Body of pancreas (tissue), 4 donors: Measurements from ENCODE around the gene TRPM3. TPM values are rescaled to one million over a fixed set of nuclear protein-coding genes. Genes with fewer than 3 reads are reported as not detected.

Source experiments
- ATAC-seq: fragments of 150-250 bp; one replicate; pipeline ENCODE4 v1.9.1; 2016
- DNase-seq, 4 donors: peaks; one replicate each; pipeline ENCODE4 v3.0.0-alpha.2; 2019
- H3K27ac ChIP-seq, 4 donors: fragments of 200-600 bp; sonication (generic); 1 replicate in 3 of 4; 2 replicates in 1 of 4; pipeline versions ENCODE4 v1.5.1 to v1.6.1; 2016 to 2019; ENCODE audit warnings: mild to moderate bottlenecking in 1 of 4, mixed read lengths in 1 of 4, moderate library complexity in 1 of 4
- H3K27me3 ChIP-seq, 2 donors: fragments of 200-600 bp; sonication (generic); one replicate each; pipeline ENCODE4 v1.6.0; 2016; ENCODE audit warnings: mild to moderate bottlenecking in 1 of 2
- H3K36me3 ChIP-seq, 2 donors: fragments of 200-600 bp; sonication (generic); replicated peaks in 1 of 2; 2 replicates each; pipeline ENCODE4 v1.5.1; 2016; ENCODE audit warnings: low read depth in 2 of 2; ENCODE audit not compliant: insufficient read depth in 1 of 2
- H3K4me1 ChIP-seq: fragments of 200-600 bp; sonication (generic); one replicate; pipeline ENCODE4 v1.6.0; 2016
- H3K4me3 ChIP-seq, 2 donors: fragments of 200-600 bp; sonication (generic); 1 replicate in 1 of 2; 2 replicates in 1 of 2; pipeline ENCODE4 v1.5.1; 2016 to 2019
- H3K9me3 ChIP-seq, 3 donors: fragments of 200-600 bp; sonication (generic); 1 replicate in 2 of 3; 2 replicates in 1 of 3; pipeline ENCODE4 v1.5.1; 2016
- CTCF ChIP-seq, 7 experiments: fragments of 450-650 bp in 4 of 7; fragments of 200-600 bp in 3 of 7; sonication (generic) in 3 of 7; IDR thresholded peaks; one replicate each; pipeline ENCODE4 v1.5.1; 2016 to 2019; ENCODE audit warnings: antibody characterized with exemption in 7 of 7
- POLR2A ChIP-seq, 3 donors: fragments of 450-650 bp; IDR thresholded peaks; one replicate each; pipeline ENCODE4 v1.6.1; 2016; ENCODE audit warnings: antibody characterized with exemption in 3 of 3, mild to moderate bottlenecking in 2 of 3
- WGBS, 2 donors: methylation state at CpG; one replicate each; pipeline ENCODE4 v1.1.5; 2017; 5-methylcytosine and 5-hydroxymethylcytosine counted together
- intact Hi-C: fragments of 100-400 bp; cut with DNase I; formaldehyde crosslinking; loops from one replicate; pipeline ENCODE4 v1.15.1; 2023
- total RNA-seq, 2 donors: library from RNA; depleted of rRNA; stranded (reverse); fragments of >200 nt; gene quantifications; one replicate each; pipeline ENCODE4 v1.1.0, GENCODE V29; 2016

Gene TRPM3
- total RNA-seq, 2 donors from 2014 or later: 0.78 to 1.3 TPM

- no peaks in the 10 kb centered on the region for H3K4me1 ChIP-seq
- no peak overlapping the region for H3K27ac ChIP-seq
- intact Hi-C loops: no loop called here
- TF ChIP-seq CTCF (IDR thresholded peaks at IDR 0.05) (no peak), POLR2A (IDR thresholded peaks at IDR 0.05) (no peak)
- WGBS, 2 donors: 69 to 75% methylated on average over 6 of the region's 6 CpGs
- no peaks in the 10 kb centered on the region for H3K27me3 ChIP-seq
- ATAC-seq (no peak), DNase-seq (no peak)
- no peaks in the 10 kb centered on the region for H3K9me3 ChIP-seq
- no peak overlapping the region for H3K4me3 ChIP-seq
- no peaks in the 10 kb centered on the region for H3K36me3 ChIP-seq
Measured at GRCh38 chr9:71076096-71076495, 45.3 kb downstream of the TRPM3 start.

- WGBS, 2 donors: 87 to 93% methylated on average over 2 of the region's 2 CpGs
- TF ChIP-seq POLR2A (IDR thresholded peaks at IDR 0.05): no peak
- TF ChIP-seq CTCF (IDR thresholded peaks at IDR 0.05): no peak
Measured at GRCh38 chr9:71073494-71073893, 47.9 kb downstream of the TRPM3 start.

GRCh38 chr9:71072587-71072986 lies 48.8 kb downstream of the TRPM3 start:
- no peak overlapping the region for H3K4me3 ChIP-seq
- no peaks in the 10 kb centered on the region for H3K27me3 ChIP-seq
- H3K9me3 ChIP-seq: no peaks in the 10 kb centered on the region
- H3K36me3 ChIP-seq: no peaks in the 10 kb centered on the region
- no peak for TF ChIP-seq POLR2A (IDR thresholded peaks at IDR 0.05)
- no peak for TF ChIP-seq CTCF (IDR thresholded peaks at IDR 0.05)
- WGBS, 2 donors: 51 to 63% methylated on average over 5 of the region's 5 CpGs
- DNase-seq (no peak), ATAC-seq (no peak)
- H3K27ac ChIP-seq: no peak overlapping the region
- intact Hi-C loops: no loop called here
- no peaks in the 10 kb centered on the region for H3K4me1 ChIP-seq

More at GRCh38 chr9:71073494-71073893, 47.9 kb downstream of the TRPM3 start:
- DNase-seq (no peak), ATAC-seq (no peak)
- Histone ChIP-seq H3K27me3 (no peaks in the 10 kb centered on the region), H3K4me1 (no peaks in the 10 kb centered on the region), H3K27ac (no peak overlapping the region), H3K4me3 (no peak overlapping the region), H3K9me3 (no peaks in the 10 kb centered on the region), H3K36me3 (no peaks in the 10 kb centered on the region)
- intact Hi-C loops: no loop called here

- no peak overlapping the region for H3K4me3 ChIP-seq
- no peak for ATAC-seq
- 86 to 88% methylated on average over 1 of the region's 1 CpG for WGBS, 2 donors
- no peak for DNase-seq
- no peak for TF ChIP-seq POLR2A (IDR thresholded peaks at IDR 0.05)
- no peak for TF ChIP-seq CTCF (IDR thresholded peaks at IDR 0.05)
- H3K36me3 ChIP-seq: no peaks in the 10 kb centered on the region
- no peaks in the 10 kb centered on the region for H3K4me1 ChIP-seq
- H3K9me3 ChIP-seq: no peaks in the 10 kb centered on the region
- H3K27me3 ChIP-seq: no peaks in the 10 kb centered on the region
- intact Hi-C loops: no loop called here
- no peak overlapping the region for H3K27ac ChIP-seq
Measured at GRCh38 chr9:71071633-71072032, 49.8 kb downstream of the TRPM3 start.

GRCh38 chr9:71058660-71059059 lies 62.8 kb downstream of the TRPM3 start:
- ATAC-seq: no peak

More at GRCh38 chr9:71058660-71059059, 62.8 kb downstream of the TRPM3 start:
- H3K36me3 ChIP-seq: no peaks in the 10 kb centered on the region
- DNase-seq: no peak
- intact Hi-C loops: no loop called here
- no peaks in the 10 kb centered on the region for H3K4me1 ChIP-seq
- H3K4me3 ChIP-seq: no peak overlapping the region
- TF ChIP-seq CTCF (IDR thresholded peaks at IDR 0.05) (no peak), POLR2A (IDR thresholded peaks at IDR 0.05) (no peak)
- H3K27me3 ChIP-seq: no peaks in the 10 kb centered on the region
- H3K9me3 ChIP-seq: no peaks in the 10 kb centered on the region
- no peak overlapping the region for H3K27ac ChIP-seq
- 92% methylated on average over 2 of the region's 2 CpGs for WGBS, 2 donors
